ENCODE measurements around the gene CD302. TPM values are rescaled to one million over a fixed set of nuclear protein-coding genes. Genes with fewer than 3 reads are reported as not detected.
"Not testable (repeated sequence)": the region's sequence is repeated elsewhere in the genome, so short reads cannot be mapped to it uniquely, and the experiment has no call there.

Gene CD302
- total and polyA plus RNA-seq, 7 donors: 2.7 to 7.5 (median 4.6) TPM

- TF ChIP-seq CTCF (IDR thresholded peaks at IDR 0.05): no peak
- no peaks in the 10 kb centered on the region for H3K36me3 ChIP-seq (ENCODE audit: insufficient read depth in 1 of 2, low read depth in 1 of 2)
- H3K27ac ChIP-seq: no peak overlapping the region
- no peaks in the 10 kb centered on the region for H3K4me1 ChIP-seq
- H3K27me3 ChIP-seq (ENCODE audit: insufficient read depth in 3 of 3, low read length in 2 of 3): peaks cover 0 to under 1% (median 0%) of the 10 kb centered on the region in 3 donors
- intact Hi-C loops (cut with DNase I): no loop called here
- no peaks in the 10 kb centered on the region for H3K9me3 ChIP-seq
- DNase-seq (no peak), ATAC-seq (no peak)
- H3K4me3 ChIP-seq: no peak overlapping the region
- 70 to 79% (median 75%) methylated on average over 1 of the region's 1 CpG for WGBS, 3 donors
Observed at GRCh38 chr2:159790323-159790722, 7.7 kb downstream of the CD302 start.

DNA sequence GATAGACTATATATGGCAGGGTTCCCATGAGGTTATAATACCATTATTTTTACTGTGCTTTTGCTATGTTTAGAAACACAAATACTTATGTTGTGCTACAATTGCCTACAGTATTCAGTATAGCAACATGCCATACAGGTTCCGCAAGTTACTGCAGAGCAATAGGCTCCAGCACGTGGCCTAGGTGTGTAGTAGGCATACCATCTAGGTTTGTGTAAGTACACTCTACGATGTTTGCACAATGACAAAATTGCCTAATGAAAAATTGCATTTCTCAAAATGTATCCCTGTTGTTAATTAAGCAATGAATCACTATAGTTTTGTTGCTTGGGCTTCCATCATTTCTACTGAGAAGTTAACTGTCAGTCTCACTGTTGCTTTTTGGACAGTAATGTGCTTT, 9.8 kb downstream of the CD302 start:
- ATAC-seq (no peak), DNase-seq (no peak)
- Histone ChIP-seq H3K27ac (no peak overlapping the region), H3K27me3 (ENCODE audit: insufficient read depth in 3 of 3, low read length in 2 of 3) (no peaks in the 10 kb centered on the region), H3K36me3 (ENCODE audit: insufficient read depth in 1 of 2, low read depth in 1 of 2) (no peaks in the 10 kb centered on the region), H3K4me3 (no peak overlapping the region), H3K9me3 (no peaks in the 10 kb centered on the region), H3K4me1 (no peaks in the 10 kb centered on the region)
- 94 to 97% (median 95%) methylated on average over 3 of the region's 3 CpGs for WGBS, 3 donors
- intact Hi-C loops (cut with DNase I): no loop called here
- TF ChIP-seq CTCF (IDR thresholded peaks at IDR 0.05): no peak

DNA sequence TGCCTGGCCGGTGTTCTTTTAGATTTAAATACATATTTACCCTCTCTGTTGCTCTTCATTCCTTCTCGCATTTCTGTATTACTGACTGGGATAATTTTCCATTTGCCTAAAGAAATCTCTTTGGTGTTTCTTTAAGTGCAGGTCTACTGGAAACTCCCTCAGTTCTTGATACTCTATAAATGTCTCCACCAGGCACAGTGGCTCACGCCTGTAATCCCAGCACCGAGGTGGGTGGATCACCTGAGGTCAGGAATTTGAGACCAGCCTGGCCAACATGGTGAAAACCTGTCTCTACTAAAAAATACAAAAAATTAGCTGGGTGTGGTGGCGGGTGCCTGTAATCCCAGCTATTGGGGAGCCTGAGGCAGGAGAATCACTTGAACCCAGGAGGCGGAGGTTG, 10.4 kb downstream of the CD302 start:
- H3K27me3 ChIP-seq (ENCODE audit: insufficient read depth in 3 of 3, low read length in 2 of 3); H3K27ac ChIP-seq; H3K4me1 ChIP-seq; H3K9me3 ChIP-seq; DNase-seq; intact Hi-C loops (cut with DNase I); H3K4me3 ChIP-seq; H3K36me3 ChIP-seq (ENCODE audit: insufficient read depth in 1 of 2, low read depth in 1 of 2); ATAC-seq: not testable (repeated sequence)
- WGBS, 3 donors: 89 to 94% (median 91%) methylated on average over 6 of the region's 6 CpGs

GRCh38 chr2:159786938-159787337, 11.1 kb downstream of the CD302 start:
- no peaks in the 10 kb centered on the region for H3K4me1 ChIP-seq

GRCh38 chr2:159785195-159785594, 12.8 kb downstream of the CD302 start:
- H3K36me3 ChIP-seq (ENCODE audit: insufficient read depth in 1 of 2, low read depth in 1 of 2): peaks cover 0 to 5% of the 10 kb centered on the region in 2 donors
- ATAC-seq (no peak), DNase-seq (no peak)
- H3K9me3 ChIP-seq: no peaks in the 10 kb centered on the region
- no peaks in the 10 kb centered on the region for H3K27me3 ChIP-seq (ENCODE audit: insufficient read depth in 3 of 3, low read length in 2 of 3)
- H3K4me1 ChIP-seq: no peaks in the 10 kb centered on the region
- no peak overlapping the region for H3K4me3 ChIP-seq
- 82 to 86% (median 86%) methylated on average over 3 of the region's 3 CpGs for WGBS, 3 donors
- intact Hi-C loops (cut with DNase I): no loop called here
- TF ChIP-seq CTCF (IDR thresholded peaks at IDR 0.05): no peak
- H3K27ac ChIP-seq: no peak overlapping the region

More at GRCh38 chr2:159786938-159787337, 11.1 kb downstream of the CD302 start:
- H3K9me3 ChIP-seq: no peaks in the 10 kb centered on the region
- no peaks in the 10 kb centered on the region for H3K36me3 ChIP-seq (ENCODE audit: insufficient read depth in 1 of 2, low read depth in 1 of 2)
- no peak overlapping the region for H3K4me3 ChIP-seq
- H3K27ac ChIP-seq: no peak overlapping the region
- no peaks in the 10 kb centered on the region for H3K27me3 ChIP-seq (ENCODE audit: insufficient read depth in 3 of 3, low read length in 2 of 3)
- intact Hi-C loops (cut with DNase I): no loop called here
- 78 to 83% (median 82%) methylated on average over 2 of the region's 2 CpGs for WGBS, 3 donors
- DNase-seq (no peak), ATAC-seq (no peak)
- no peak for TF ChIP-seq CTCF (IDR thresholded peaks at IDR 0.05)

DNA sequence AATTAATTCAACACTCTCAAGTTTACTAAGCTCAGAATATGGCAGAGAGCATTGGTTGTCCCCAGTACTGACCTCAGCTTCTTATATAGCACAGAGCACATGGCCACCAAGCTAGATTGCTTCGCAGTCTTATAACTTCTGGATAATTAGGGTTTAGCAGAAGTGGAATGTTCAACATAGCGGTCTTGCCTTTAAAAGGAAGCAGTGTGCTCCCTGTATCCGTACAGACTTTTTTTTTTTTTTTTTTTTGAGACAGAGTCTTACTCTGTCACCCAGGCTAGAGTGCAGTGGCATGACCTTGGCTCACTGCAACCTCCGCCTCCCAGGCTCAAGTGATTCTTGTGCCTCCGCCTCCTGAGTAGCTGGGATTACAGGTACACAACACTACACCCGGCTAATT, 13.3 kb downstream of the CD302 start:
- H3K27me3 ChIP-seq (ENCODE audit: insufficient read depth in 3 of 3, low read length in 2 of 3); H3K36me3 ChIP-seq (ENCODE audit: insufficient read depth in 1 of 2, low read depth in 1 of 2); H3K27ac ChIP-seq; H3K4me3 ChIP-seq; intact Hi-C loops (cut with DNase I); ATAC-seq; H3K4me1 ChIP-seq; DNase-seq; H3K9me3 ChIP-seq: not testable (repeated sequence)
- WGBS, 3 donors: 85 to 89% (median 89%) methylated on average over 6 of the region's 6 CpGs
